Common myeloid progenitor, CD34-positive (primary cell): ENCODE data around the gene TMCC3.

Experiments used
- CTCF ChIA-PET: fragments of 350-600 bp; sonication (Branson Sonifier 250); formaldehyde crosslinking; loops from one replicate; lab custom pipeline; 2021; ENCODE audit warnings: antibody characterized with exemption; lab: Charles Lee
- POLR2A ChIA-PET: fragments of 350-600 bp; sonication (Branson Sonifier 250); formaldehyde crosslinking; loops from one replicate; lab custom pipeline; 2021; ENCODE audit warnings: antibody characterized with exemption; lab: Charles Lee
- DNase-seq, 3 donors: peaks; one replicate each; pipeline versions ENCODE4 v3.0.0 to v3.0.0-alpha.2; 2013
- H3K27ac ChIP-seq, 2 experiments: 1 replicate in 1 of 2; 2 replicates in 1 of 2; pipeline ENCODE4 v1.7.0; 2013; ENCODE audit warnings: inconsistent platforms in 2 of 2, low read length in 2 of 2, mild to moderate bottlenecking in 2 of 2, low read depth in 1 of 2, moderate library complexity in 1 of 2; ENCODE audit not compliant: severe bottlenecking in 2 of 2, insufficient read depth in 1 of 2, poor library complexity in 1 of 2
- H3K27me3 ChIP-seq, 5 experiments: replicated peaks in 2 of 5; 1 replicate in 3 of 5; 2 replicates in 2 of 5; pipeline versions ENCODE4 v1.6.1 to v1.7.0; 2013; ENCODE audit warnings: low read length in 4 of 5, mild to moderate bottlenecking in 2 of 5, moderate library complexity in 2 of 5, inconsistent platforms in 1 of 5; ENCODE audit not compliant: insufficient read depth in 5 of 5, control insufficient read depth in 4 of 5
- H3K36me3 ChIP-seq, 4 experiments: 1 replicate in 2 of 4; 2 replicates in 2 of 4; pipeline versions ENCODE4 v1.6.1 to v1.7.0; 2013; ENCODE audit warnings: low read length in 3 of 4, control low read depth in 1 of 4, mild to moderate bottlenecking in 1 of 4; ENCODE audit not compliant: control insufficient read depth in 4 of 4, insufficient read depth in 4 of 4
- H3K4me1 ChIP-seq, 4 experiments: 1 replicate in 3 of 4; 2 replicates in 1 of 4; pipeline versions ENCODE4 v1.6.1 to v1.7.1; 2013; ENCODE audit warnings: low read length in 3 of 4, mild to moderate bottlenecking in 3 of 4, control low read depth in 1 of 4, inconsistent platforms in 1 of 4, moderate library complexity in 1 of 4; ENCODE audit not compliant: control insufficient read depth in 4 of 4, insufficient read depth in 4 of 4; ENCODE audit errors: control extremely low read depth in 1 of 4
- H3K4me3 ChIP-seq, 7 experiments: 1 replicate in 4 of 7; 2 replicates in 3 of 7; pipeline versions ENCODE4 v1.5.1 to v1.7.0; 2013; ENCODE audit warnings: mild to moderate bottlenecking in 7 of 7, low read length in 6 of 7, moderate library complexity in 6 of 7, inconsistent platforms in 2 of 7, low read depth in 2 of 7, control low read depth in 1 of 7; ENCODE audit not compliant: insufficient read depth in 4 of 7, control insufficient read depth in 1 of 7; ENCODE audit errors: extremely low read depth in 1 of 7
- H3K9me3 ChIP-seq, 5 experiments: 1 replicate in 4 of 5; 2 replicates in 1 of 5; pipeline versions ENCODE4 v1.6.1 to v1.7.1; 2013; ENCODE audit warnings: low read length in 4 of 5, mild to moderate bottlenecking in 2 of 5, inconsistent platforms in 1 of 5, low read depth in 1 of 5, moderate library complexity in 1 of 5; ENCODE audit not compliant: control insufficient read depth in 4 of 5, insufficient read depth in 2 of 5; ENCODE audit errors: control extremely low read depth in 1 of 5
- WGBS: methylation state at CpG from one replicate; pipeline ENCODE4 v1.1.5; 2013; ENCODE audit not compliant: insufficient coverage; 5-methylcytosine and 5-hydroxymethylcytosine counted together

TMCC3 gene

DNA sequence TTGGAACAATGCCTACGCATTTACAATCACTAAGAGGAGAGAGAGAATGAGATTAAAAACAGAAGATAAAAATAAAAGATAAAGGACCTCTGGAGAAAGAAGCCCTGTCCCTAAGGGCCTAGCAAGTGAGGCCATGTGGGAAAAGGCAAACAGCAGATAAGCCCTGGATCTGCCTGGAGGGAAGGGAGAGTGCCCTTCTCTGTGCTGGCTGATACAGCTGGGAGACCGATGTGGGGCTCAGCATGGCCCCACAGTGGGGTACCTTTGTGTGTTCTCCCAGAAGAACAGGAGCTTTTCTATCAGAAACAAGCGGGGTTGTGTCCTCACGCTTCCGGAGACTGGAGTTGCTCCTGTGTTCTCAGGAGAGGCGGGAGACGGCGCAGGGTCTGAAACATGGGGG is 59.9 kb downstream of the TMCC3 start:
- no peak overlapping the region for H3K27ac ChIP-seq
- WGBS = 100% methylated on average over 6 of the region's 8 CpGs
- no peaks in the 10 kb centered on the region for H3K36me3 ChIP-seq
- H3K4me1 ChIP-seq = no peaks in the 10 kb centered on the region
- CTCF ChIA-PET = interaction anchor here (1.0 kb wide), 1 partner anchor 12 kb away, joined by 3 read pairs; no protein-coding TSS in a partner anchor
- POLR2A ChIA-PET = no interaction called here
- no peaks in the 10 kb centered on the region for H3K9me3 ChIP-seq
- H3K27me3 ChIP-seq = no peaks in the 10 kb centered on the region
- no peak overlapping the region for H3K4me3 ChIP-seq
- DNase-seq = no peak

GRCh38 chr12:94589591-94590001 is 60.8 kb downstream of the TMCC3 start:
- 95% methylated on average over 4 of the region's 5 CpGs for WGBS
- POLR2A ChIA-PET = no interaction called here
- Histone ChIP-seq H3K9me3 (no peaks in the 10 kb centered on the region), H3K4me3 (no peak overlapping the region), H3K36me3 (no peaks in the 10 kb centered on the region), H3K4me1 (no peaks in the 10 kb centered on the region), H3K27me3 (no peaks in the 10 kb centered on the region), H3K27ac (no peak overlapping the region)
- CTCF ChIA-PET = interaction anchor here (1.0 kb wide), 1 partner anchor 13 kb away, joined by 3 read pairs; no protein-coding TSS in a partner anchor
- DNase-seq = no peak

DNA sequence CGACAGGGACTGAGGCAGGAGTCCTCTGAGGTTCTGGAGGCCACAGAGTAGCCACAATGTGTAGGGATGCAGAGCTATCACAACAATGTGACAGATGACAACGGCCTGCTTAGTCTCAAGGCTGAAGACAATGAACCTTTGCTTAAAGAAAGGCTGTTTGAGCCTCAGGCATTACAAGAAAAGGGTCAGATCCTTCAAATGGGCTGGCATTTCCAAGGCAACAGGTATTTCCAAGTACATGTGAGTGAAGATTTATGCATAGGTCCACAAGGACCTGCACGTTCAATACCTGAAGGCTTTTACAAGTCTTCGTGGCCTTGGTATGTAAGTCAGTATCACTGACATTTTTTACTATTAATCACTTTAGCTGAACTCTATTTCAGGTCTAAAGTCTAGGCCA is 62.0 kb downstream of the TMCC3 start:
- H3K27ac ChIP-seq = no peak overlapping the region
- no peaks in the 10 kb centered on the region for H3K27me3 ChIP-seq
- no peaks in the 10 kb centered on the region for H3K36me3 ChIP-seq
- no peaks in the 10 kb centered on the region for H3K9me3 ChIP-seq
- H3K4me1 ChIP-seq = no peaks in the 10 kb centered on the region
- no peak overlapping the region for H3K4me3 ChIP-seq
- DNase-seq = no peak
- POLR2A ChIA-PET = no interaction called here
- CTCF ChIA-PET = no interaction called here
- WGBS = 85% methylated on average over 4 of the region's 4 CpGs

DNA sequence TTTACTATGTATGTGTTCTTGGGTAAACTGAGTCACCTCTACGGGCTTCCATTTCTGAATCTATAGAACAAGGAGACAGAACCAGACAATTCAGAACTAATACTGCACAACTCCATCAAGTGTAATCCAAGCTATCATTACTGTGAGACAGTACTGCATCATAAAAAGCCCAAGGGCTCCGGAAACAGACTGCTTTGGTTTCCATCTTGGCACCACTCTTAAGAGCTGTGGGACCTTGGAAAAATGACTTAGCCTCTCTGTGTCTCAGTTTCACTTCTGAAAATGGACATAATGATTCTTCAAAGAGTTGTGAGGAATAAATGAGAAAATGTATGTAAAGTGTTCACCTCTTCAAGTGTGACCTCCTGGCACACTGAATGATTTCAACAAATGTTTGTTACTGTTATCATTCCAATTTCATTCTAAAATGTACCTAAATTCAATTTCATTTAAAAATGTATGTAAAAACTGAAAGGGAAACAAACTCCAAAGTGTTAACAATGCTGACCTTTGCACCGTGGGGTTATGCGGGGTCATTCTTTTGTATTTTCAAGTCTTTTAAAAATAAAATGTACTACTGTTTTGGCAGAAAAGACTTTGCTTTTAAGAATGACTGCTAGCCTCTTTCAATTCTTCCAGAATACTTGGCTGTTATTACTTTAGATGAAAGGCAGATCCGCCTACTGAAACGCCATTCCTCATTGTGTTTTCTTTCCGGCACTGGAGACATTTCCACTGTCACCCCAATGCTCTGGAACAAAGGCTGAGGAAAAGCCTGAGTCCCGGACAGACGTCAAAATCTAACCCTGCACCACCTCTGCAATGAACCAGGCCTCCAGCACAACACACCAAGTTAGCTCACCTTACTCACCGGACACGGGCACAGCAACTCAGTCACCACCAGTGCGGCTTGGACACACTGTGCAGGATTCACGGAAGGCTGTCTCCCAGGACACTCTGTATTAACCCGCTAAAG is 62.8 kb downstream of the TMCC3 start:
- 91% methylated on average over 11 of the region's 14 CpGs for WGBS
- Histone ChIP-seq H3K27ac (no peak overlapping the region), H3K4me1 (no peaks in the 10 kb centered on the region)

DNA sequence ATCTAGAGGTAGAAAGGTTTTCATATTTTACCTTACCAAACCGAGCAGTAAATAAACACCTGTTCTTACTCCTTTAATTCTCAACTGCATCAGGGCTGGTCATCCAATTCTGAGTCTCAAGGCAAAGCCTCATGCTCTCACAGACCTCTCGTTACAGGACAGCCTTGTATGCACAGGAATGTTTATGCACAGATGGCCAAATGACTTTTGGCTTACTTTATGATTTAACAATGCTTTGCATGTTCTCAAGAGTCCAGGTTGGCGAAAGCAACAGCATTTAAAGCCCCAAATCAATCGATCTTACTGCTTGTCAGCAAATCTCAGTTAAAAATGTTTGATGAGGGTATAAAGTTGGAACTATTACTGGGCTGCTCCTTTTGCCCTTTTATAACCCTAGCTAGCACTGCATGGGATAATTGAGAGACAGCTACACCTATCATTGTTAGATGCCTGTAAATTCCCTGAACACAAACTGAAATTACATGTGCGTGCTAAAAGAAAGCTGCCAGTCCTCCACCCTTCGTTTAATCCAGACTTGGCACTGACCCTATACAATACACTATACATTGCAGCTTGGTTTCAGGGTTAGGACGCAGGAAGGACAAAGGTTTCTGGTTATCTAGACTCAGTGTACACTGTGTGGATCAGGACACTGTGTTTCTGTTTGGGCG is 63.6 kb downstream of the TMCC3 start:
- no peaks in the 10 kb centered on the region for H3K36me3 ChIP-seq
- DNase-seq = no peak
- POLR2A ChIA-PET = interaction anchor here (0.5 to 0.6 kb wide), 3 partner anchors 50 to 1378 kb away, joined by 3 to 5 read pairs (median 3); no protein-coding TSS in a partner anchor
- WGBS = 95% methylated on average over 4 of the region's 8 CpGs
- CTCF ChIA-PET = interaction anchor here (1.5 kb wide), 1 partner anchor 11 kb away, joined by 3 read pairs; no protein-coding TSS in a partner anchor
- H3K4me3 ChIP-seq = no peak overlapping the region
- H3K27ac ChIP-seq = no peak overlapping the region
- no peaks in the 10 kb centered on the region for H3K9me3 ChIP-seq
- H3K27me3 ChIP-seq = no peaks in the 10 kb centered on the region
- no peaks in the 10 kb centered on the region for H3K4me1 ChIP-seq

More for the DNA sequence above, 62.8 kb downstream of the TMCC3 start:
- H3K36me3 ChIP-seq = no peaks in the 10 kb centered on the region
- POLR2A ChIA-PET = interaction anchor here (0.5 kb wide), 1 partner anchor 1379 kb away, joined by 3 read pairs; no protein-coding TSS in a partner anchor
- no peaks in the 10 kb centered on the region for H3K9me3 ChIP-seq
- H3K27me3 ChIP-seq = no peaks in the 10 kb centered on the region
- CTCF ChIA-PET = interaction anchor here (1.5 kb wide), 1 partner anchor 10 kb away, joined by 3 read pairs; no protein-coding TSS in a partner anchor
- DNase-seq = no peak
- no peak overlapping the region for H3K4me3 ChIP-seq

DNA sequence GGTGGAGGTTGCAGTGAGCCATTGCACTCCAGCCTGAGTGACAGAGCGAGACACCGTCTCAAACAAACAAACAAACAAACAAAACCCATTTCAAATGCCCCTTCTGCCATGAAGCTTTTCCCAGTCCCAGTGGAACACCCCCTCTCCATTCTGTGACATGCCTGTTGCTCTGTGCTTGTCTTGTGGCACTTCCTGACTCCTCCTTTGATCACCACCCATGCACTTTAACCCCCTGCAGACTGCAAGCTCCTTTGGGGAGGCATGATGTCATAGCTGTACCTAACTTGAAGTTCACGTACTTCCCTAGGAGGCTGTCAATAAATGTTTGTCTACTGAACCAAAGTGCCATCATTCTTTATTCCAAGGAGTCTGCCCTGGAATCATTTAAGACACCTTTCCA is 64.7 kb downstream of the TMCC3 start:
- H3K27me3 ChIP-seq = no peaks in the 10 kb centered on the region
- 90% methylated on average over 3 of the region's 3 CpGs for WGBS
- POLR2A ChIA-PET = no interaction called here
- CTCF ChIA-PET = interaction anchor here (1.5 kb wide), 1 partner anchor 12 kb away, joined by 3 read pairs; no protein-coding TSS in a partner anchor
- H3K4me3 ChIP-seq = no peak overlapping the region
- no peaks in the 10 kb centered on the region for H3K36me3 ChIP-seq
- H3K9me3 ChIP-seq = no peaks in the 10 kb centered on the region
- H3K4me1 ChIP-seq = no peaks in the 10 kb centered on the region
- H3K27ac ChIP-seq = no peak overlapping the region
- DNase-seq = no peak
